ENCODE results near the gene FAM186B.

Gene FAM186B

DNA sequence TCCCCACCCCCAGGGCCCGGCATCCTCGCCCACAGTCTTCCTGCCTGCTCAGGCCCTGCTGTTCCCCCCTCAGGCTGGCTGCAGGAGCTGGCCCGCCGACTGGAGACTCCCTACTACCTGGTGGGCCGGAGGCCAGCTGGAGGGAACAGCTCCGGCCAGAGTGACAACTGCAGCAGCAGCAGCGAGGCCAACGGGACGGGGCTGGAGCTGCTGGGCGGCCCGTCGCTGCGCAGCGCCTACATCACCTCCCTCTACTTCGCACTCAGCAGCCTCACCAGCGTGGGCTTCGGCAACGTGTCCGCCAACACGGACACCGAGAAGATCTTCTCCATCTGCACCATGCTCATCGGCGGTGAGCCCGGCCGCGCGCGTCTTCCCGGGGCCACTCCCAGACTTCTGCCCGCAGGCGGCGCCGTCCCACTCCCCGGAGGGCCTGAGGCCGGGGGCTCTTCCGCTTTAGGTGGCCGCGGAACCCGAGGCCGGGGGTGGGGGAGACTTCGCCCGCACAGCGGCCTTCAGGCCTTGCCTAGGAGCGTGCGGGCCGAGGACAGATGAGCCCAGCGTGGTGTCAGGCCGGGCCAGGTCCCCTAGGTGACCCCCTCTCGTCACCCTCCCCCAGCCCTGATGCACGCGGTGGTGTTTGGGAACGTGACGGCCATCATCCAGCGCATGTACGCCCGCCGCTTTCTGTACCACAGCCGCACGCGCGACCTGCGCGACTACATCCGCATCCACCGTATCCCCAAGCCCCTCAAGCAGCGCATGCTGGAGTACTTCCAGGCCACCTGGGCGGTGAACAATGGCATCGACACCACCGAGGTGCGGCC is 56.4 kb downstream of the FAM186B start:
- Histone ChIP-seq H3K4me1 (ENCODE audit: insufficient read depth, low read length) (no peaks in the 10 kb centered on the region), H3K36me3 (ENCODE audit: insufficient read depth, low read length) (no peaks in the 10 kb centered on the region), H4K20me1 (ENCODE audit: insufficient read depth, low read length) (no peaks in the 10 kb centered on the region), H3K9me3 (ENCODE audit: insufficient read depth, low read length, severe bottlenecking) (no peaks in the 10 kb centered on the region), H3K9ac (ENCODE audit: low read depth, low read length) (no peak overlapping the region), H2AFZ (ENCODE audit: low read depth, low read length) (no peak overlapping the region), H3K4me2 (ENCODE audit: insufficient read depth, low read length) (no peak overlapping the region), H3K4me3 (ENCODE audit: low read depth in 1 of 2, low read length in 2 of 2) (no peak overlapping the region), H3K27ac (ENCODE audit: low read length) (no peak overlapping the region), H3K27me3 (ENCODE audit: insufficient read depth, low read length, poor library complexity) (peaks cover 3% of the 10 kb centered on the region), H3K79me2 (ENCODE audit: insufficient read depth, low read length) (no peaks in the 10 kb centered on the region)
- DNase-seq: no peak
- ATAC-seq (ENCODE audit: insufficient read depth, low read depth): no peak
- TF ChIP-seq, protein P1, sequence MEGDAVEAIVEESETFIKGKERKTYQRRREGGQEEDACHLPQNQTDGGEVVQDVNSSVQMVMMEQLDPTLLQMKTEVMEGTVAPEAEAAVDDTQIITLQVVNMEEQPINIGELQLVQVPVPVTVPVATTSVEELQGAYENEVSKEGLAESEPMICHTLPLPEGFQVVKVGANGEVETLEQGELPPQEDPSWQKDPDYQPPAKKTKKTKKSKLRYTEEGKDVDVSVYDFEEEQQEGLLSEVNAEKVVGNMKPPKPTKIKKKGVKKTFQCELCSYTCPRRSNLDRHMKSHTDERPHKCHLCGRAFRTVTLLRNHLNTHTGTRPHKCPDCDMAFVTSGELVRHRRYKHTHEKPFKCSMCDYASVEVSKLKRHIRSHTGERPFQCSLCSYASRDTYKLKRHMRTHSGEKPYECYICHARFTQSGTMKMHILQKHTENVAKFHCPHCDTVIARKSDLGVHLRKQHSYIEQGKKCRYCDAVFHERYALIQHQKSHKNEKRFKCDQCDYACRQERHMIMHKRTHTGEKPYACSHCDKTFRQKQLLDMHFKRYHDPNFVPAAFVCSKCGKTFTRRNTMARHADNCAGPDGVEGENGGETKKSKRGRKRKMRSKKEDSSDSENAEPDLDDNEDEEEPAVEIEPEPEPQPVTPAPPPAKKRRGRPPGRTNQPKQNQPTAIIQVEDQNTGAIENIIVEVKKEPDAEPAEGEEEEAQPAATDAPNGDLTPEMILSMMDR (IDR thresholded peaks at IDR 0.05; ENCODE audit: borderline replicate concordance, extremely low read depth, low read length, poor library complexity, severe bottlenecking): no peak
- no peak for TF ChIP-seq EZH2 (IDR thresholded peaks at IDR 0.05; ENCODE audit: borderline replicate concordance, low read depth, low read length, severe bottlenecking)

GRCh38 chr12:49548481-49548821 is 57.0 kb downstream of the FAM186B start:
- Histone ChIP-seq H3K27ac (ENCODE audit: low read length) (no peak overlapping the region), H3K9ac (ENCODE audit: low read depth, low read length) (no peak overlapping the region), H2AFZ (ENCODE audit: low read depth, low read length) (no peak overlapping the region), H3K79me2 (ENCODE audit: insufficient read depth, low read length) (no peaks in the 10 kb centered on the region), H3K36me3 (ENCODE audit: insufficient read depth, low read length) (no peaks in the 10 kb centered on the region), H3K9me3 (ENCODE audit: insufficient read depth, low read length, severe bottlenecking) (no peaks in the 10 kb centered on the region), H3K4me3 (ENCODE audit: low read depth in 1 of 2, low read length in 2 of 2) (no peak overlapping the region), H4K20me1 (ENCODE audit: insufficient read depth, low read length) (no peaks in the 10 kb centered on the region), H3K27me3 (ENCODE audit: insufficient read depth, low read length, poor library complexity) (peaks cover 3% of the 10 kb centered on the region), H3K4me2 (ENCODE audit: insufficient read depth, low read length) (no peak overlapping the region), H3K4me1 (ENCODE audit: insufficient read depth, low read length) (no peaks in the 10 kb centered on the region)
- DNase-seq (no peak), ATAC-seq (ENCODE audit: insufficient read depth, low read depth) (no peak)
- no peak for TF ChIP-seq EZH2 (IDR thresholded peaks at IDR 0.05; ENCODE audit: borderline replicate concordance, low read depth, low read length, severe bottlenecking)
- TF ChIP-seq, protein P1 (IDR thresholded peaks at IDR 0.05; ENCODE audit: borderline replicate concordance, extremely low read depth, low read length, poor library complexity, severe bottlenecking): no peak

- Histone ChIP-seq H3K4me2 (ENCODE audit: insufficient read depth, low read length) (no peak overlapping the region), H3K9ac (ENCODE audit: low read depth, low read length) (no peak overlapping the region), H3K4me3 (ENCODE audit: low read depth in 1 of 2, low read length in 2 of 2) (no peak overlapping the region), H3K36me3 (ENCODE audit: insufficient read depth, low read length) (no peaks in the 10 kb centered on the region), H3K27ac (ENCODE audit: low read length) (no peak overlapping the region), H3K79me2 (ENCODE audit: insufficient read depth, low read length) (no peaks in the 10 kb centered on the region), H2AFZ (ENCODE audit: low read depth, low read length) (no peak overlapping the region), H3K27me3 (ENCODE audit: insufficient read depth, low read length, poor library complexity) (peaks cover 3% of the 10 kb centered on the region), H3K4me1 (ENCODE audit: insufficient read depth, low read length) (no peaks in the 10 kb centered on the region), H4K20me1 (ENCODE audit: insufficient read depth, low read length) (no peaks in the 10 kb centered on the region), H3K9me3 (ENCODE audit: insufficient read depth, low read length, severe bottlenecking) (no peaks in the 10 kb centered on the region)
- ATAC-seq (ENCODE audit: insufficient read depth, low read depth): no peak
- DNase-seq: no peak
- TF ChIP-seq, protein P1 (IDR thresholded peaks at IDR 0.05; ENCODE audit: borderline replicate concordance, extremely low read depth, low read length, poor library complexity, severe bottlenecking): no peak
- no peak for TF ChIP-seq EZH2 (IDR thresholded peaks at IDR 0.05; ENCODE audit: borderline replicate concordance, low read depth, low read length, severe bottlenecking)
Observed at GRCh38 chr12:49547090-49547690, 58.2 kb downstream of the FAM186B start.
